CD4-positive, alpha-beta T cell (primary cell): ENCODE data around the gene SLC16A11. TPM values are rescaled to one million over a fixed set of nuclear protein-coding genes. Genes with fewer than 3 reads are reported as not detected.

Source experiments
- ATAC-seq: fragments of 200-7000 bp; cut with Tn5 transposase; one replicate; pipeline ENCODE4 v1.10.0; 2022; ENCODE audit warnings: mild to moderate bottlenecking; ENCODE audit not compliant: poor library complexity
- CTCF ChIA-PET: fragments of 350-600 bp; sonication (Branson Sonifier 250); formaldehyde crosslinking; loops from one replicate; lab custom pipeline; 2021; ENCODE audit warnings: antibody characterized with exemption, inconsistent platforms; lab: Charles Lee
- POLR2A ChIA-PET: fragments of 350-600 bp; sonication (Branson Sonifier 250); formaldehyde crosslinking; loops from one replicate; lab custom pipeline; 2021; ENCODE audit warnings: antibody characterized with exemption, inconsistent platforms; lab: Charles Lee
- DNase-seq, 14 experiments: peaks; one replicate each; pipeline ENCODE4 v3.0.0-alpha.2; 2013 to 2020; ENCODE audit warnings: mixed read lengths in 2 of 14
- H3K27ac ChIP-seq, 2 donors: one replicate each; pipeline versions ENCODE4 v1.5.1 to v1.7.0; 2013; ENCODE audit warnings: low read length in 2 of 2, low read depth in 1 of 2, mild to moderate bottlenecking in 1 of 2
- H3K27me3 ChIP-seq, 2 experiments: 1 replicate in 1 of 2; 2 replicates in 1 of 2; pipeline versions ENCODE4 v1.6.1 to v1.7.0; 2013; ENCODE audit warnings: low read length in 2 of 2, control low read depth in 1 of 2, mild to moderate bottlenecking in 1 of 2, moderate library complexity in 1 of 2; ENCODE audit not compliant: insufficient read depth in 2 of 2, control insufficient read depth in 1 of 2
- H3K36me3 ChIP-seq: one replicate; pipeline ENCODE4 v1.6.1; 2013; ENCODE audit warnings: low read length, control low read depth; ENCODE audit not compliant: insufficient read depth
- H3K4me1 ChIP-seq: one replicate; pipeline ENCODE4 v1.6.1; 2013; ENCODE audit warnings: low read length, control low read depth; ENCODE audit not compliant: insufficient read depth
- H3K4me3 ChIP-seq: one replicate; pipeline ENCODE4 v1.5.1; 2013; ENCODE audit warnings: mild to moderate bottlenecking, low read length, moderate library complexity
- H3K9me3 ChIP-seq, 2 experiments: 1 replicate in 1 of 2; 2 replicates in 1 of 2; pipeline versions ENCODE4 v1.6.1 to v1.7.0; 2013; ENCODE audit warnings: low read length in 2 of 2, mild to moderate bottlenecking in 2 of 2, control low read depth in 1 of 2, moderate library complexity in 1 of 2; ENCODE audit not compliant: control insufficient read depth in 1 of 2, insufficient read depth in 1 of 2
- H3K27ac Mint-ChIP-seq: one replicate; pipeline ENCODE4 v1.8.0; 2020; ENCODE audit warnings: mixed read lengths
- H3K27me3 Mint-ChIP-seq: one replicate; pipeline ENCODE4 v1.8.0; 2021; ENCODE audit warnings: mixed read lengths
- H3K36me3 Mint-ChIP-seq: one replicate; pipeline ENCODE4 v1.8.0; 2021; ENCODE audit warnings: low read depth, mixed read lengths
- H3K4me1 Mint-ChIP-seq: one replicate; pipeline ENCODE4 v1.8.0; 2021; ENCODE audit warnings: low read depth, mixed read lengths
- H3K4me3 Mint-ChIP-seq: one replicate; pipeline ENCODE4 v1.8.0; 2020; ENCODE audit warnings: mild to moderate bottlenecking, mixed read lengths
- H3K9me3 Mint-ChIP-seq: one replicate; pipeline ENCODE4 v1.8.0; 2020; ENCODE audit warnings: mixed read lengths
- intact Hi-C, 2 experiments: fragments of 100-400 bp; cut with DNase I in 1 of 2; cut with micrococcal nuclease in 1 of 2; formaldehyde crosslinking; loops; one replicate each; pipeline versions ENCODE4 v1.15.1 to v1.9.0; 2023 to 2025; cut with DNase I, micrococcal nuclease
- total RNA-seq, 174 experiments: library from RNA in 2 of 174; stranded (reverse) in 2 of 174; gene quantifications; one replicate each; pipeline ENCODE4 v1.2.3 and lab custom pipeline; 2021 to 2026
- TF ChIP-seq, protein P1 (sequence below): fragments of 200-600 bp; IDR thresholded peaks from one replicate; pipeline ENCODE4 v1.8.0; 2022; ENCODE audit warnings: antibody characterized with exemption, mild to moderate bottlenecking

The SLC16A11 gene
- total RNA-seq, 2 experiments from 2014 or later, result 1.1 to 1.4 TPM

DNA sequence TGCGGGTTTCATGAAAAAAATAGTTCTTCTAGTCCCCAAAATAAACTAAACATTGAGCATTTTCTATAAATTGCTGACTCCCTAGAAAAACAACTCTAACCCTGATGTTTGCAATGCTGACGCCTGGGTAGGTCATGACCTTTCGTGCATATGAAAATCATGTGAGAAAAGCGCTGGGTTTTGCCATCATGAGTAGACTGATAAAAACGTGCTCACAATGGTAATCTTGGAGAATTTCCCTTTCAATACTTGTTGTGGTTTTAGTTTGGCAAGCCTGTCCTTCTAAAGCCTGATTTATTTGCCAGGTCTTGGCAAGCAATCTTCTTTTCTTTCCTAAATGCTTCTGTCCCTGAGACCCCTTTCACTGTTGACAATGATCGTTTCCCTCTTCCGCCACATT is 40.2 kb upstream of the SLC16A11 start:
- POLR2A ChIA-PET, result interaction anchor here (0.7 kb wide), 1 partner anchor 72 kb away, joined by 3 read pairs; the partner anchor contains the start of gene RNASEK
- TF ChIP-seq, protein P1, sequence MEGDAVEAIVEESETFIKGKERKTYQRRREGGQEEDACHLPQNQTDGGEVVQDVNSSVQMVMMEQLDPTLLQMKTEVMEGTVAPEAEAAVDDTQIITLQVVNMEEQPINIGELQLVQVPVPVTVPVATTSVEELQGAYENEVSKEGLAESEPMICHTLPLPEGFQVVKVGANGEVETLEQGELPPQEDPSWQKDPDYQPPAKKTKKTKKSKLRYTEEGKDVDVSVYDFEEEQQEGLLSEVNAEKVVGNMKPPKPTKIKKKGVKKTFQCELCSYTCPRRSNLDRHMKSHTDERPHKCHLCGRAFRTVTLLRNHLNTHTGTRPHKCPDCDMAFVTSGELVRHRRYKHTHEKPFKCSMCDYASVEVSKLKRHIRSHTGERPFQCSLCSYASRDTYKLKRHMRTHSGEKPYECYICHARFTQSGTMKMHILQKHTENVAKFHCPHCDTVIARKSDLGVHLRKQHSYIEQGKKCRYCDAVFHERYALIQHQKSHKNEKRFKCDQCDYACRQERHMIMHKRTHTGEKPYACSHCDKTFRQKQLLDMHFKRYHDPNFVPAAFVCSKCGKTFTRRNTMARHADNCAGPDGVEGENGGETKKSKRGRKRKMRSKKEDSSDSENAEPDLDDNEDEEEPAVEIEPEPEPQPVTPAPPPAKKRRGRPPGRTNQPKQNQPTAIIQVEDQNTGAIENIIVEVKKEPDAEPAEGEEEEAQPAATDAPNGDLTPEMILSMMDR, result no peak

DNA sequence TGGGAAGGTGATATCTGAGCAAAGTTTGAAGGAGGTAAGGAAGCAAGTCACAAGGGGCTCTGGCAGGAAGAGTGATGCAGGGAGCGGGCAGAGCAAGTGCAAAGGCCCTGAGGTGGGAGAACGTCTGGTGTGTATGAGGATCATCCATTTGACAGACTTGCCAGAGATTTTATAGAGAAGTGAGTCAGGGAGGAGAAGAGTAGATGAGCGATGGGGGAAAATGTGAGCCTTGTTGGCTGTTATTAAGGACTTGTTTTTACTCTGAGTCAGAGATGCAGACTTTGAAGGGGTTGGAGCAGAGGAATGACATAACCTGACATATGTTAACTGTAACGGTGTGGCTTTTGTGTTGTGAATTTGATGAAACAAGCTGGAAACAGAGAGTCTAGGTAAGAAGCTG is 39.7 kb upstream of the SLC16A11 start:
- TF ChIP-seq, protein P1, result no peak
- H3K36me3 ChIP-seq, result no peaks in the 10 kb centered on the region
- H3K4me3 ChIP-seq, result no peak overlapping the region
- Mint-ChIP-seq H3K9me3 (no peaks in the 10 kb centered on the region), H3K36me3 (no peaks in the 10 kb centered on the region), H3K4me3 (no peak overlapping the region), H3K27ac (no peak overlapping the region), H3K27me3 (peaks cover 30% of the 10 kb centered on the region), H3K4me1 (peaks cover 31% of the 10 kb centered on the region)
- ATAC-seq (no peak), DNase-seq (peak in 1 of 14 experiments; percentile 34)
- ChIA-PET CTCF (no interaction called here), POLR2A (no interaction called here)
- H3K9me3 ChIP-seq, result no peaks in the 10 kb centered on the region
- H3K27ac ChIP-seq, result no peak overlapping the region
- peaks cover 19% of the 10 kb centered on the region for H3K4me1 ChIP-seq
- intact Hi-C loops, result no loop called here
- H3K27me3 ChIP-seq, result no peaks in the 10 kb centered on the region

More for the DNA sequence above, 40.2 kb upstream of the SLC16A11 start:
- no peaks in the 10 kb centered on the region for H3K9me3 ChIP-seq
- H3K27ac ChIP-seq, result no peak overlapping the region
- H3K4me3 ChIP-seq, result no peak overlapping the region
- Mint-ChIP-seq H3K27me3 (peaks cover 34% of the 10 kb centered on the region), H3K36me3 (no peaks in the 10 kb centered on the region), H3K27ac (no peak overlapping the region), H3K9me3 (no peaks in the 10 kb centered on the region), H3K4me1 (peaks cover 31% of the 10 kb centered on the region), H3K4me3 (no peak overlapping the region)
- peaks cover 19% of the 10 kb centered on the region for H3K4me1 ChIP-seq
- CTCF ChIA-PET, result no interaction called here
- DNase-seq, result no peak
- intact Hi-C loops, result no loop called here
- H3K36me3 ChIP-seq, result no peaks in the 10 kb centered on the region
- no peak for ATAC-seq
- no peaks in the 10 kb centered on the region for H3K27me3 ChIP-seq

DNA sequence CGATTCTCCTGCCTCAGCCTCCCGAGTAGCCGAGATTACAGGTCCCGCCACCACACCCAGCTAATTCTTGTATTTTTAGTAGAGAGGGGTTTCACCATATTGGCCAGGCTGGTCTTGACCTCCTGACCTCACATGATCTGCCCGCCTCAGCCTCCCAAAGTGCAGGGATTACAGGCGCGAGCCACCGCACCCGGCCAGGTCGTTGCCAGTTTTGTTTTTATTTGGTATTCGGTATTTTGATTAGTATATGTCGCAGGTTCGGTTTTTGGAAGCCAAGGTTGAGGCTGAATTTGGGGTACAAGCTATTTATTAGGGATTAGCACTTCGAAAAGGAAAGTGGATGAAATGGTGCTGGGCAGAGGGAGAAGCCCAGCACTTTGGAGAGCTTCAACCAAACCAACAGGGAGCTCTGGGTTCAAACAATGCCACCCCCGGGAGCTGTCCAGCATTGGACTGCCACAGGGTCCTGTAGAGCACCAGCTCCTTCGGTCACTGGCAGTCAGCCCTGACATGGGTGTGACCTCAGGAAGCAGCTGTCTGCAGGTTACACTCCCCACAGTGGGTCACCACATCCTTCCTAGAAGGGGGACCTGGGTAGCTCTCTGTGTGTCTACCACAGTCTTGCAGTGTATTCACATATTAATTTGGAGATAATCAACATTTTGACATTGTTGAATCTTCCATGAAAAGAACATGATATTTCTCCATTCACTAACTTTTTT is 37.6 kb upstream of the SLC16A11 start:
- no peaks in the 10 kb centered on the region for H3K9me3 Mint-ChIP-seq
- intact Hi-C loops, result no loop called here
- Histone ChIP-seq H3K27me3 (no peaks in the 10 kb centered on the region), H3K36me3 (no peaks in the 10 kb centered on the region), H3K9me3 (no peaks in the 10 kb centered on the region), H3K27ac (no peak overlapping the region), H3K4me3 (no peak overlapping the region), H3K4me1 (peaks cover 19% of the 10 kb centered on the region)
- H3K4me3 Mint-ChIP-seq, result no peak overlapping the region
- CTCF ChIA-PET, result no interaction called here
- TF ChIP-seq, protein P1, result no peak
- ATAC-seq (peak; percentile 56), DNase-seq (peak in 6 of 14 experiments; percentile 8 to 73 (median 24))
- H3K4me1 Mint-ChIP-seq, result peaks cover 31% of the 10 kb centered on the region
- H3K36me3 Mint-ChIP-seq, result no peaks in the 10 kb centered on the region
- POLR2A ChIA-PET, result interaction anchor here (0.9 kb wide), 1 partner anchor 35 kb away, joined by 3 read pairs; no protein-coding TSS in a partner anchor
- no peak overlapping the region for H3K27ac Mint-ChIP-seq
- peaks cover 20% of the 10 kb centered on the region for H3K27me3 Mint-ChIP-seq
